NCI-H82 treated with DMSO at 0.1 percent for 48 hours (cell line): Measurements from ENCODE around the gene SLC6A18.
"Not testable (repeated sequence)": the region's sequence is repeated elsewhere in the genome, so short reads cannot be mapped to it uniquely, and the experiment has no call there.

Experiments
- DNase-seq: peaks from one replicate; lab custom pipeline; 2025; ENCODE audit not compliant: unreplicated experiment; lab: John Stamatoyannopoulos, UW

The SLC6A18 gene

GRCh38 chr5:1284336-1284970 is 59.3 kb downstream of the SLC6A18 start:
- DNase-seq: not testable (repeated sequence)

- DNase-seq: no peak
Measured at GRCh38 chr5:1285141-1285540, 60.0 kb downstream of the SLC6A18 start.

- no peak for DNase-seq
Measured at GRCh38 chr5:1285883-1286291, 60.7 kb downstream of the SLC6A18 start.

- DNase-seq: no peak
Measured at GRCh38 chr5:1288439-1289335, 63.5 kb downstream of the SLC6A18 start.

- DNase-seq: not testable (repeated sequence)
Measured at GRCh38 chr5:1289559-1289958, 64.4 kb downstream of the SLC6A18 start.

GRCh38 chr5:1290956-1291355 is 65.8 kb downstream of the SLC6A18 start:
- not testable (repeated sequence) for DNase-seq

- DNase-seq: no peak
Measured at GRCh38 chr5:1291611-1292080, 66.5 kb downstream of the SLC6A18 start.

GRCh38 chr5:1292139-1292538 is 67.0 kb downstream of the SLC6A18 start:
- peak; percentile 0 for DNase-seq

- no peak for DNase-seq
Measured at GRCh38 chr5:1292846-1293415, 67.8 kb downstream of the SLC6A18 start.

- no peak for DNase-seq
Measured at GRCh38 chr5:1293416-1294205, 68.4 kb downstream of the SLC6A18 start.

GRCh38 chr5:1294206-1294834 is 69.1 kb downstream of the SLC6A18 start:
- DNase-seq: no peak

GRCh38 chr5:1294835-1295649 is 69.9 kb downstream of the SLC6A18 start, which contains the start of gene TERT:
TERT (minus strand) TSS chr5:1295068; CDS start chr5:1294989, 79 bp downstream.
- DNase-seq: no peak

GRCh38 chr5:1295650-1296037 is 70.5 kb downstream of the SLC6A18 start:
- no peak for DNase-seq
